Vagina (tissue), 2 donors: Measurements from ENCODE around the gene ARHGAP5. TPM values are rescaled to one million over a fixed set of nuclear protein-coding genes. Genes with fewer than 3 reads are reported as not detected.

ENCODE experiments used
- DNase-seq, 2 donors: peaks; one replicate each; pipeline ENCODE4 v3.0.0-alpha.2; 2017; ENCODE audit errors: extremely low spot score in 2 of 2
- H3K27ac ChIP-seq: fragments of 200-600 bp; sonication (generic); one replicate; pipeline ENCODE4 v1.5.1; 2019
- H3K27me3 ChIP-seq: fragments of 200-600 bp; sonication (generic); one replicate; pipeline ENCODE4 v1.5.1; 2019
- H3K36me3 ChIP-seq, 2 donors: fragments of 200-600 bp; sonication (generic); one replicate each; pipeline ENCODE4 v1.5.1; 2017 to 2019
- H3K4me1 ChIP-seq: fragments of 200-600 bp; sonication (generic); one replicate; pipeline ENCODE4 v1.5.1; 2019
- H3K4me3 ChIP-seq, 2 donors: fragments of 200-600 bp; sonication (generic); 1 replicate in 1 of 2; 2 replicates in 1 of 2; pipeline ENCODE4 v1.5.1; 2016 to 2019
- H3K9me3 ChIP-seq: fragments of 200-600 bp; sonication (generic); one replicate; pipeline ENCODE4 v1.5.1; 2019
- POLR2A ChIP-seq, 2 donors: fragments of 450-650 bp; IDR thresholded peaks; one replicate each; pipeline ENCODE4 v1.6.1; 2017; ENCODE audit warnings: antibody characterized with exemption in 2 of 2, mild to moderate bottlenecking in 2 of 2, moderate library complexity in 2 of 2
- POLR2AphosphoS5 ChIP-seq, 2 donors: sonication (generic); formaldehyde crosslinking; IDR thresholded peaks; one replicate each; pipeline ENCODE4 v1.9.0; 2017; ENCODE audit warnings: antibody characterized with exemption in 2 of 2, mild to moderate bottlenecking in 2 of 2, low read depth in 1 of 2; ENCODE audit not compliant: insufficient read depth in 1 of 2
- intact Hi-C: fragments of 100-400 bp; cut with DNase I; formaldehyde crosslinking; loops from one replicate; pipeline ENCODE4 v1.15.1; 2023
- total RNA-seq: library from RNA; depleted of rRNA; stranded (reverse); fragments of >200 nt; gene quantifications from one replicate; pipeline ENCODE4 v1.2.3, GENCODE V29; 2016
- TF ChIP-seq, protein P1 (sequence below), 3 experiments: fragments of 450-650 bp in 2 of 3; fragments of 200-600 bp in 1 of 3; sonication (generic) in 1 of 3; IDR thresholded peaks; one replicate each; pipeline ENCODE4 v1.5.1; 2017 to 2019; ENCODE audit warnings: antibody characterized with exemption in 3 of 3, mild to moderate bottlenecking in 2 of 3, moderate library complexity in 2 of 3

The ARHGAP5 gene
- total RNA-seq, 1 donor from 2014 or later = 90.6 TPM

DNA sequence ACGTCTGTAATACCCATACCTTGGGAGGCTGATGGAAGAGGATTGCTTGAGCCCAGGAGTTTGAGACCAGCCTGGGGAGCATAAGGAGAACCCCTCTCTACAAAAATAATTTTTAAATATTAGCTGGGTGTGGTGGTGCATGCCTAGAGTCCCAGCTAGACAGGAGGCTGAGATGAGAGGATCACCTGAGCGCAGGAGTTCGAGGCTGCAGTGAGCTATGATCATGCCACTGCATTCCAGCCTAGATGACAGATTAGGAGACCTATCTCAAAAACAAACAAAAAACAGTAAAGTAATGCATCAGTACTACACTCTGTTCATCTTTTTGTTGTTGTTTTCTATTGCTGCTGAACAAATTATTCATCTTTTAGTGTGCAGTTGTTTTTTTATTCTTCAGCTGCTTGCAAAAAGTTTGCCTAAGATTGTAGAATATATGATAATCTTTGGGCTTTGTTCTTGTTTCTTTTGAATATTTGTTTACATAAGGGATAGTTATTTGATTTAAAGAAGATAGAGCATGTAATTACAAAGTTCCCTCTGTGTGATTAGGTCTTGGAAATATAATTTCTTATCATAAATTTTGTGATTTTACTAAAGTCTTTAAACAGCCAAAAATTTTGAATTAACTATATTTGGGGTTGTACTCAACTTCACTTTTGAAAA is 8.2 kb downstream of the ARHGAP5 start:
- Histone ChIP-seq H3K4me1 (peaks cover 87% of the 10 kb centered on the region), H3K9me3 (no peaks in the 10 kb centered on the region), H3K4me3 (no peak overlapping the region), H3K36me3 (no peaks in the 10 kb centered on the region), H3K27me3 (no peaks in the 10 kb centered on the region), H3K27ac (no peak overlapping the region)
- intact Hi-C loops = no loop called here
- no peak for DNase-seq
- TF ChIP-seq POLR2AphosphoS5 (IDR thresholded peaks at IDR 0.05; ENCODE audit: insufficient read depth in 1 of 2, low read depth in 1 of 2) = no peak
- TF ChIP-seq POLR2A (IDR thresholded peaks at IDR 0.05) = no peak
- TF ChIP-seq, protein P1, sequence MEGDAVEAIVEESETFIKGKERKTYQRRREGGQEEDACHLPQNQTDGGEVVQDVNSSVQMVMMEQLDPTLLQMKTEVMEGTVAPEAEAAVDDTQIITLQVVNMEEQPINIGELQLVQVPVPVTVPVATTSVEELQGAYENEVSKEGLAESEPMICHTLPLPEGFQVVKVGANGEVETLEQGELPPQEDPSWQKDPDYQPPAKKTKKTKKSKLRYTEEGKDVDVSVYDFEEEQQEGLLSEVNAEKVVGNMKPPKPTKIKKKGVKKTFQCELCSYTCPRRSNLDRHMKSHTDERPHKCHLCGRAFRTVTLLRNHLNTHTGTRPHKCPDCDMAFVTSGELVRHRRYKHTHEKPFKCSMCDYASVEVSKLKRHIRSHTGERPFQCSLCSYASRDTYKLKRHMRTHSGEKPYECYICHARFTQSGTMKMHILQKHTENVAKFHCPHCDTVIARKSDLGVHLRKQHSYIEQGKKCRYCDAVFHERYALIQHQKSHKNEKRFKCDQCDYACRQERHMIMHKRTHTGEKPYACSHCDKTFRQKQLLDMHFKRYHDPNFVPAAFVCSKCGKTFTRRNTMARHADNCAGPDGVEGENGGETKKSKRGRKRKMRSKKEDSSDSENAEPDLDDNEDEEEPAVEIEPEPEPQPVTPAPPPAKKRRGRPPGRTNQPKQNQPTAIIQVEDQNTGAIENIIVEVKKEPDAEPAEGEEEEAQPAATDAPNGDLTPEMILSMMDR (IDR thresholded peaks at IDR 0.05) = no peak

DNA sequence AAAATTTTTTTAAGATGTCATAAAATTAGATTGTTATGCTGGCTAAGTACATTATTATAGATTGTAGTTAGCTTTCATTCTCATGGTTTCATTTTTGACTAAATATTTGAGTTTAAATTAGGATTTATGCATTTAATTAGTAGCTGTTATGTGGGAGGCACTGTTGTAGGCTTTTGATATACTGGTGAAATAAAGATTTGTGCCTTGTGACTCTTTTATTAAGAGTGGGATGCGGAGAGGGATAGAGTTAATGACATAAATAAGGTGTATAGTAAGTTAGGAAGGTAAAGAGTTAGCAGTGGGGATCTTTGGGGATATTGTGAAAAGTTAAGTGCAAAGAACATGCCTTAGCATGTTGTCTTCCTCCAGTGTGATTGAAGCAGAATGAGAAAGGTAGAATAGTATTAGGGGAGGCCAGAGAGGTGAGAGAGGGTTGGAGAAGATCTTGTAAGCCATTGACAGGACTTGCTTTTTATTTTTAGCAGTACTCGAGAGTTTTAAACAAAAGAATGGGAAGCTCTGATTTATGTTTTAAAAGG is 8.8 kb downstream of the ARHGAP5 start:
- H3K4me1 ChIP-seq = peaks cover 81% of the 10 kb centered on the region
- intact Hi-C loops = no loop called here
- no peak overlapping the region for H3K27ac ChIP-seq
- H3K36me3 ChIP-seq = no peaks in the 10 kb centered on the region
- TF ChIP-seq, protein P1 (IDR thresholded peaks at IDR 0.05) = no peak
- no peak for TF ChIP-seq POLR2AphosphoS5 (IDR thresholded peaks at IDR 0.05; ENCODE audit: insufficient read depth in 1 of 2, low read depth in 1 of 2)
- no peak for TF ChIP-seq POLR2A (IDR thresholded peaks at IDR 0.05)
- no peak overlapping the region for H3K4me3 ChIP-seq
- no peak for DNase-seq
- no peaks in the 10 kb centered on the region for H3K9me3 ChIP-seq
- no peaks in the 10 kb centered on the region for H3K27me3 ChIP-seq

DNA sequence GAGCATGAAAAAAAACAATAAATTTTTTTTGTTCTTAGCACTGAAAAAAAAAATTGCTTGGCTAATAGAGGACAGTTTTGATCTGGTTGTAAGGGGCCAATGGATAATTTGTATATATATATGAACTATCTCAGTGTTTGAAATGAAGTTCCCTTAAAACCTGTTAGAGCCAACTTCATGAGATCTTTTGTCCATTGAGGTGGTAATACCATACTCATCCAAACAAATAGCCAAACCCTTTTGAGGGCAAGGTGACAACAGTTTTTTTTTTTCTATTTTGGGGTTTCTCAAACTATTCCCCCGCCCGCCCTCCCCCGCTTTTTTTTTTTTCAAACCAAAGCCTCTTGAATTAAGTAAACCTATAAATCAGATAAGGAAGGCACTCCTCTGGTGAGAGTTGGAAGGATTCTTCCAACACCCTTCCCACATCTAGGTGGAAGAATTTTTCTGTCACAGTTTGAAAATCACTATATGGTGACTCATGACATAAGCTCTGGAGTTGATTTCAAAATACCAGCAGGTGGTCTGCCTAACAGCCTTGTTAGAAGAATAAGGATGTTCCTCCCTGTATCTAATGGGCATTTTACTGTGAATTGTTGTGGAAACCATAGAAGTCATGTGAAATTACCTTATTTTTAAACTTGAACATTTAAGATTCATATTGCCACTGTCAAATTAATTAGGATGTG is 10.2 kb downstream of the ARHGAP5 start:
- no peak for DNase-seq
- Histone ChIP-seq H3K27me3 (no peaks in the 10 kb centered on the region), H3K9me3 (no peaks in the 10 kb centered on the region), H3K4me3 (no peak overlapping the region), H3K27ac (no peak overlapping the region), H3K4me1 (peaks cover 67% of the 10 kb centered on the region), H3K36me3 (peaks cover 0 to 4% of the 10 kb centered on the region in 2 donors)
- TF ChIP-seq, protein P1 (IDR thresholded peaks at IDR 0.05) = no peak
- TF ChIP-seq POLR2A (IDR thresholded peaks at IDR 0.05) (no peak), POLR2AphosphoS5 (IDR thresholded peaks at IDR 0.05; ENCODE audit: insufficient read depth in 1 of 2, low read depth in 1 of 2) (no peak)
- intact Hi-C loops = no loop called here

DNA sequence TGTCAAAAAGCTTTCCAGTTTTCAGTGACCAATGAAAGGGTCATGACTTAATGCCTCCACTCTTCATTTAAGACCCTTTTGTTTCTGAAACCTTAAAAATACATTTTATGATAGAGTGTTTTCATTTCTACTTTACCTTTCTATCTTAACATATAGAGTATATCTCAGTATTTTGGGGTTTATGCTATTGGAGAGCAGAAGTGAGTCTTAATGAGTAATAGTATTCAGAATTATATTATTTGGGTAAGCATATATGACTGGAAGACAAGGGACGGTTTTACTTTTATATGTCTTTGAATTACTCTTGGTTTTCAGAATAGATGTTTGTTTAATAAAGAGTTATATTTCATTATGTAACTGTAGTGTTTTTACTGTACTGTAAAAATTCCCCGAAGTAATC is 10.8 kb downstream of the ARHGAP5 start:
- Histone ChIP-seq H3K27me3 (no peaks in the 10 kb centered on the region), H3K27ac (no peak overlapping the region), H3K4me1 (peaks cover 61% of the 10 kb centered on the region), H3K9me3 (no peaks in the 10 kb centered on the region), H3K36me3 (peaks cover 0 to 8% of the 10 kb centered on the region in 2 donors), H3K4me3 (no peak overlapping the region)
- no peak for DNase-seq
- intact Hi-C loops = no loop called here
- TF ChIP-seq, protein P1 (IDR thresholded peaks at IDR 0.05) = no peak
- TF ChIP-seq POLR2A (IDR thresholded peaks at IDR 0.05) (no peak), POLR2AphosphoS5 (IDR thresholded peaks at IDR 0.05; ENCODE audit: insufficient read depth in 1 of 2, low read depth in 1 of 2) (no peak)

DNA sequence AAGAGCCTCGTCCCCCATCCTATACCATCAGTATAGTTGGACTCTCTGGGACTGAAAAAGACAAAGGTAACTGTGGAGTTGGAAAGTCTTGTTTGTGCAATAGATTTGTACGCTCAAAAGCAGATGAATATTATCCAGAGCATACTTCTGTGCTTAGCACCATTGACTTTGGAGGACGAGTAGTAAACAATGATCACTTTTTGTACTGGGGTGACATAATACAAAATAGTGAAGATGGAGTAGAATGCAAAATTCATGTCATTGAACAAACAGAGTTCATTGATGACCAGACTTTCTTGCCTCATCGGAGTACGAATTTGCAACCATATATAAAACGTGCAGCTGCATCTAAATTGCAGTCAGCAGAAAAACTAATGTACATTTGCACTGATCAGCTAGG is 13.6 kb downstream of the ARHGAP5 start:
- DNase-seq = no peak
- H3K4me1 ChIP-seq = peaks cover 37% of the 10 kb centered on the region
- TF ChIP-seq POLR2A (IDR thresholded peaks at IDR 0.05) = no peak
- TF ChIP-seq, protein P1 (IDR thresholded peaks at IDR 0.05) = no peak
- TF ChIP-seq POLR2AphosphoS5 (IDR thresholded peaks at IDR 0.05; ENCODE audit: insufficient read depth in 1 of 2, low read depth in 1 of 2) = no peak
- intact Hi-C loops = no loop called here
- H3K4me3 ChIP-seq = no peak overlapping the region
- H3K9me3 ChIP-seq = no peaks in the 10 kb centered on the region
- no peaks in the 10 kb centered on the region for H3K27me3 ChIP-seq
- H3K27ac ChIP-seq = no peak overlapping the region
- H3K36me3 ChIP-seq = peaks cover 0 to 8% of the 10 kb centered on the region in 2 donors
